Esophagus (tissue), 2 donors: ENCODE results near the gene TSPAN11. TPM values are rescaled to one million over a fixed set of nuclear protein-coding genes. Genes with fewer than 3 reads are reported as not detected.
"Not testable (repeated sequence)": the region's sequence is repeated elsewhere in the genome, so short reads cannot be mapped to it uniquely, and the experiment has no call there.

ENCODE experiments used
- H3K27ac ChIP-seq, 2 donors: one replicate each; pipeline ENCODE4 v1.5.1; 2013; ENCODE audit warnings: low read depth in 2 of 2, mild to moderate bottlenecking in 2 of 2, inconsistent platforms in 1 of 2, low read length in 1 of 2, moderate library complexity in 1 of 2
- H3K27me3 ChIP-seq, 2 donors: one replicate each; pipeline ENCODE4 v1.6.1; 2013; ENCODE audit warnings: low read length in 2 of 2, control low read depth in 1 of 2, mild to moderate bottlenecking in 1 of 2; ENCODE audit not compliant: insufficient read depth in 2 of 2, control insufficient read depth in 1 of 2
- H3K36me3 ChIP-seq, 2 donors: one replicate each; pipeline ENCODE4 v1.6.1; 2013; ENCODE audit warnings: low read length in 1 of 2; ENCODE audit not compliant: control insufficient read depth in 2 of 2, insufficient read depth in 2 of 2
- H3K4me1 ChIP-seq, 2 donors: one replicate each; pipeline ENCODE4 v1.6.1; 2013; ENCODE audit warnings: low read length in 1 of 2; ENCODE audit not compliant: control insufficient read depth in 2 of 2, insufficient read depth in 2 of 2
- H3K4me3 ChIP-seq, 2 donors: one replicate each; pipeline ENCODE4 v1.5.1; 2013; ENCODE audit warnings: low read length in 2 of 2, mild to moderate bottlenecking in 2 of 2, low read depth in 1 of 2, moderate library complexity in 1 of 2
- H3K9me3 ChIP-seq, 2 donors: one replicate each; pipeline ENCODE4 v1.6.1; 2013; ENCODE audit warnings: mild to moderate bottlenecking in 2 of 2, low read depth in 1 of 2, low read length in 1 of 2, moderate library complexity in 1 of 2; ENCODE audit not compliant: control insufficient read depth in 2 of 2, insufficient read depth in 1 of 2
- WGBS, 2 donors: extraction: QIAGEN DNeasy Blood & Tissue Kit; methylation state at CpG; one replicate each; pipeline ENCODE4 v1.1.7; 2013; 5-methylcytosine and 5-hydroxymethylcytosine counted together
- polyA plus RNA-seq, 2 donors: library from polyadenylated mRNA; stranded (reverse); fragments of 200-250 nt; gene quantifications; one replicate each; pipeline ENCODE4 v1.2.3, GENCODE V29; 2013
- donor health status: healthy with polysubstance abuse.
- donor health status: Bipolar disorder and iron deficiency.

Gene TSPAN11
- polyA plus RNA-seq, 2 donors: 0.29 to 0.42 TPM

GRCh38 chr12:30888241-30888640, 38.3 kb upstream of the TSPAN11 start:
- Histone ChIP-seq H3K27me3 (no peaks in the 10 kb centered on the region), H3K9me3 (peaks cover 0 to 3% of the 10 kb centered on the region in 2 donors), H3K36me3 (no peaks in the 10 kb centered on the region), H3K27ac (no peak overlapping the region), H3K4me3 (no peak overlapping the region), H3K4me1 (no peaks in the 10 kb centered on the region)

- not testable (repeated sequence) for H3K27ac ChIP-seq, H3K4me3 ChIP-seq, H3K27me3 ChIP-seq, H3K4me1 ChIP-seq, H3K36me3 ChIP-seq, H3K9me3 ChIP-seq
- WGBS, 2 donors: 68 to 73% methylated on average over 9 of the region's 9 CpGs
Measured at GRCh38 chr12:30894531-30894930, 32.0 kb upstream of the TSPAN11 start.

- H3K4me1 ChIP-seq: peaks cover 0 to 4% of the 10 kb centered on the region in 2 donors
- H3K4me3 ChIP-seq: no peak overlapping the region
- no peaks in the 10 kb centered on the region for H3K9me3 ChIP-seq
- H3K36me3 ChIP-seq: no peaks in the 10 kb centered on the region
- no peak overlapping the region for H3K27ac ChIP-seq
- WGBS, 2 donors: 30 to 49% methylated on average over 3 of the region's 3 CpGs
- no peaks in the 10 kb centered on the region for H3K27me3 ChIP-seq
Measured at GRCh38 chr12:30896461-30896860, 30.1 kb upstream of the TSPAN11 start.

GRCh38 chr12:30898846-30899245, 27.7 kb upstream of the TSPAN11 start:
- 86 to 100% methylated on average over 1 of the region's 1 CpG for WGBS, 2 donors
- peaks cover 0 to 4% of the 10 kb centered on the region in 2 donors for H3K4me1 ChIP-seq

GRCh38 chr12:30900351-30900750, 26.2 kb upstream of the TSPAN11 start:
- H3K27ac ChIP-seq: no peak overlapping the region
- WGBS, 2 donors: 86 to 92% methylated on average over 1 of the region's 1 CpG
- H3K9me3 ChIP-seq: no peaks in the 10 kb centered on the region
- no peaks in the 10 kb centered on the region for H3K36me3 ChIP-seq
- H3K4me3 ChIP-seq: no peak overlapping the region
- H3K27me3 ChIP-seq: no peaks in the 10 kb centered on the region
- peaks cover 0 to 4% of the 10 kb centered on the region in 2 donors for H3K4me1 ChIP-seq

More at GRCh38 chr12:30898846-30899245, 27.7 kb upstream of the TSPAN11 start:
- Histone ChIP-seq H3K4me3 (no peak overlapping the region), H3K27me3 (no peaks in the 10 kb centered on the region), H3K9me3 (no peaks in the 10 kb centered on the region), H3K36me3 (no peaks in the 10 kb centered on the region), H3K27ac (no peak overlapping the region)

- 65 to 68% methylated on average over 3 of the region's 3 CpGs for WGBS, 2 donors
- H3K36me3 ChIP-seq: no peaks in the 10 kb centered on the region
- no peak overlapping the region for H3K4me3 ChIP-seq
- no peak overlapping the region for H3K27ac ChIP-seq
- peaks cover 0 to 4% of the 10 kb centered on the region in 2 donors for H3K4me1 ChIP-seq
- H3K9me3 ChIP-seq: no peaks in the 10 kb centered on the region
- H3K27me3 ChIP-seq: no peaks in the 10 kb centered on the region
Measured at GRCh38 chr12:30902001-30902400, 24.5 kb upstream of the TSPAN11 start.

- no peak overlapping the region for H3K27ac ChIP-seq
- H3K36me3 ChIP-seq: no peaks in the 10 kb centered on the region
- peaks cover 0 to under 1% of the 10 kb centered on the region in 2 donors for H3K4me1 ChIP-seq
- WGBS, 2 donors: 62 to 72% methylated on average over 4 of the region's 4 CpGs
- H3K9me3 ChIP-seq: no peaks in the 10 kb centered on the region
- H3K4me3 ChIP-seq: no peak overlapping the region
- no peaks in the 10 kb centered on the region for H3K27me3 ChIP-seq
Measured at GRCh38 chr12:30902596-30902995, 24.0 kb upstream of the TSPAN11 start.

- Histone ChIP-seq H3K27me3 (peaks cover 0 to 2% of the 10 kb centered on the region in 2 donors), H3K4me1 (no peaks in the 10 kb centered on the region), H3K9me3 (no peaks in the 10 kb centered on the region), H3K4me3 (no peak overlapping the region), H3K27ac (no peak overlapping the region), H3K36me3 (no peaks in the 10 kb centered on the region)
- 77 to 83% methylated on average over 6 of the region's 6 CpGs for WGBS, 2 donors
Measured at GRCh38 chr12:30905463-30906009, 21.0 kb upstream of the TSPAN11 start.

- 82 to 89% methylated on average over 4 of the region's 4 CpGs for WGBS, 2 donors
- no peak overlapping the region for H3K27ac ChIP-seq
Measured at GRCh38 chr12:30908076-30908721, 18.3 kb upstream of the TSPAN11 start.

GRCh38 chr12:30908722-30909348, 17.7 kb upstream of the TSPAN11 start:
- Histone ChIP-seq H3K4me3 (no peak overlapping the region), H3K9me3 (no peaks in the 10 kb centered on the region), H3K4me1 (no peaks in the 10 kb centered on the region), H3K27me3 (peaks cover 0 to 2% of the 10 kb centered on the region in 2 donors), H3K27ac (no peak overlapping the region), H3K36me3 (no peaks in the 10 kb centered on the region)
- WGBS, 2 donors: 50 to 56% methylated on average over 3 of the region's 3 CpGs

More at GRCh38 chr12:30908076-30908721, 18.3 kb upstream of the TSPAN11 start:
- Histone ChIP-seq H3K36me3 (no peaks in the 10 kb centered on the region), H3K9me3 (no peaks in the 10 kb centered on the region), H3K27me3 (peaks cover 0 to 2% of the 10 kb centered on the region in 2 donors), H3K4me1 (no peaks in the 10 kb centered on the region), H3K4me3 (no peak overlapping the region)
